Body of pancreas (tissue), 4 donors: ENCODE data around the gene GPM6B. TPM values are rescaled to one million over a fixed set of nuclear protein-coding genes. Genes with fewer than 3 reads are reported as not detected.
"Not testable (repeated sequence)": the region's sequence is repeated elsewhere in the genome, so short reads cannot be mapped to it uniquely, and the experiment has no call there.

Experiments
- ATAC-seq: fragments of 150-250 bp; one replicate; pipeline ENCODE4 v1.9.1; 2016
- DNase-seq, 4 donors: peaks; one replicate each; pipeline ENCODE4 v3.0.0-alpha.2; 2019
- H3K27ac ChIP-seq, 4 donors: fragments of 200-600 bp; sonication (generic); 1 replicate in 3 of 4; 2 replicates in 1 of 4; pipeline versions ENCODE4 v1.5.1 to v1.6.1; 2016 to 2019; ENCODE audit warnings: mild to moderate bottlenecking in 1 of 4, mixed read lengths in 1 of 4, moderate library complexity in 1 of 4
- H3K27me3 ChIP-seq, 2 donors: fragments of 200-600 bp; sonication (generic); one replicate each; pipeline ENCODE4 v1.6.0; 2016; ENCODE audit warnings: mild to moderate bottlenecking in 1 of 2
- H3K36me3 ChIP-seq, 2 donors: fragments of 200-600 bp; sonication (generic); replicated peaks in 1 of 2; 2 replicates each; pipeline ENCODE4 v1.5.1; 2016; ENCODE audit warnings: low read depth in 2 of 2; ENCODE audit not compliant: insufficient read depth in 1 of 2
- H3K4me1 ChIP-seq: fragments of 200-600 bp; sonication (generic); one replicate; pipeline ENCODE4 v1.6.0; 2016
- H3K4me3 ChIP-seq, 2 donors: fragments of 200-600 bp; sonication (generic); 1 replicate in 1 of 2; 2 replicates in 1 of 2; pipeline ENCODE4 v1.5.1; 2016 to 2019
- H3K9me3 ChIP-seq, 3 donors: fragments of 200-600 bp; sonication (generic); 1 replicate in 2 of 3; 2 replicates in 1 of 3; pipeline ENCODE4 v1.5.1; 2016
- POLR2A ChIP-seq, 3 donors: fragments of 450-650 bp; IDR thresholded peaks; one replicate each; pipeline ENCODE4 v1.6.1; 2016; ENCODE audit warnings: antibody characterized with exemption in 3 of 3, mild to moderate bottlenecking in 2 of 3
- WGBS, 2 donors: methylation state at CpG; one replicate each; pipeline ENCODE4 v1.1.5; 2017; 5-methylcytosine and 5-hydroxymethylcytosine counted together
- intact Hi-C: fragments of 100-400 bp; cut with DNase I; formaldehyde crosslinking; loops from one replicate; pipeline ENCODE4 v1.15.1; 2023
- total RNA-seq, 2 donors: library from RNA; depleted of rRNA; stranded (reverse); fragments of >200 nt; gene quantifications; one replicate each; pipeline ENCODE4 v1.1.0, GENCODE V29; 2016
- TF ChIP-seq, protein P1 (sequence below), 7 experiments: fragments of 450-650 bp in 4 of 7; fragments of 200-600 bp in 3 of 7; sonication (generic) in 3 of 7; IDR thresholded peaks; one replicate each; pipeline ENCODE4 v1.5.1; 2016 to 2019; ENCODE audit warnings: antibody characterized with exemption in 7 of 7

The GPM6B gene
- total RNA-seq, 2 donors from 2014 or later: under 0.01 to 2.3 TPM

DNA sequence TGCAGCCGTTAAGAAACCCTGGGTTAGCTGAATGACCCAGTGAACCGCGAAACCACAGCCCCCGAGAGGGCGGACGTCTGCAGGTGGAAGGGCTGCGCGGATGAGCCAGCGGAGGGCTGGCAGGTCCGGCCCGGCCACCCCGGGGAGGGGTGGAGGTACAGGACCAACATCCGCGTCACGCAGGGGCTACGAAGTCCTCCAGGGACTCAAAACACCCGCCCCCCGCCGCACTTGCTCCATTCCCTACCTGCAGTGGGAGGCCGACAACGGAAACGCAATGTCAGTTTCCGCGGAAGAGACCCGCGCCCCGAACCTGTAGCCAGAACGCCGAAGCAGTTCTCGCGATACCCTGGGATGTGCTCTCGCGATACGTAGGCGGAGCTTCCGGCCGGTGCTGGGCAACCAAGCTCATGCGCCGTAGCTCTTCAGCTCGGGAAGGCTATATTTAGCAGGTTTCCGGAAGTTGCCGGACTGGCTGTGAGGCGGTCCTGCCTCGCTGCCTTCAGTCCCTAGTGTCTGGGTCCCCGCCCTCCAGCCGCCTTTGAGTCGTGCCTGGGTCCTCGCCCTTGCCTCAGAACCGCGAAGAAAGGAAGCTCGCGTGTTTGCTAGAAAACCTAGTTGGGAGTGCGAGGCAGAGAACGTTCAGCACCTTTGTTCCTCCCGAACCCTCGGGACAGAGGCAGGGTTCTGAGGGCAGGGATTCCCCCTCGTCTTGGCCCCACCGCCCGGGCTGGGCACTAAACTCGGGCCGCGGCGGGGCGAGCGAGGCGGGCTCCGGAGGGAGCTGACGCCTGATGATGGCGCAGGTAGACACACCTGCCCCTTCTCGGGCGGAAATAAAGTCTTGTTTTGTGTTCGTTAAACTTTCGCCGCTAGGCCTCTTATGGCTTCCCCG lies 82.4 kb downstream of the GPM6B start, which contains the start of the genes OFD1 and TRAPPC2:
OFD1 (plus strand) TSS at position 471 of the 895 bp plus-strand sequence; CDS start at position 795, 324 bp downstream.
TRAPPC2 (minus strand) TSS at position 343 of the 895 bp plus-strand sequence. CDS start 14,657 bp downstream, outside the sequence.
- Histone ChIP-seq H3K36me3 (no peaks in the 10 kb centered on the region), H3K9me3 (no peaks in the 10 kb centered on the region), H3K27ac (peak within 1 kb of the TSS; percentile 89 to 97 (median 92)), H3K4me3 (peak within 1 kb of the TSS; percentile 43 to 92), H3K27me3 (no peaks in the 10 kb centered on the region), H3K4me1 (peaks cover 33% of the 10 kb centered on the region)
- ATAC-seq: peak; percentile 95
- intact Hi-C loops: no loop called here
- 0% methylated on average over 6 to 64 of the region's 75 CpGs for WGBS, 2 donors
- peak; percentile 98 to 99 (median 99) for TF ChIP-seq POLR2A (IDR thresholded peaks at IDR 0.05)
- TF ChIP-seq, protein P1, sequence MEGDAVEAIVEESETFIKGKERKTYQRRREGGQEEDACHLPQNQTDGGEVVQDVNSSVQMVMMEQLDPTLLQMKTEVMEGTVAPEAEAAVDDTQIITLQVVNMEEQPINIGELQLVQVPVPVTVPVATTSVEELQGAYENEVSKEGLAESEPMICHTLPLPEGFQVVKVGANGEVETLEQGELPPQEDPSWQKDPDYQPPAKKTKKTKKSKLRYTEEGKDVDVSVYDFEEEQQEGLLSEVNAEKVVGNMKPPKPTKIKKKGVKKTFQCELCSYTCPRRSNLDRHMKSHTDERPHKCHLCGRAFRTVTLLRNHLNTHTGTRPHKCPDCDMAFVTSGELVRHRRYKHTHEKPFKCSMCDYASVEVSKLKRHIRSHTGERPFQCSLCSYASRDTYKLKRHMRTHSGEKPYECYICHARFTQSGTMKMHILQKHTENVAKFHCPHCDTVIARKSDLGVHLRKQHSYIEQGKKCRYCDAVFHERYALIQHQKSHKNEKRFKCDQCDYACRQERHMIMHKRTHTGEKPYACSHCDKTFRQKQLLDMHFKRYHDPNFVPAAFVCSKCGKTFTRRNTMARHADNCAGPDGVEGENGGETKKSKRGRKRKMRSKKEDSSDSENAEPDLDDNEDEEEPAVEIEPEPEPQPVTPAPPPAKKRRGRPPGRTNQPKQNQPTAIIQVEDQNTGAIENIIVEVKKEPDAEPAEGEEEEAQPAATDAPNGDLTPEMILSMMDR (IDR thresholded peaks at IDR 0.05): peak in 1 of 7 experiments; percentile 9
- DNase-seq: peak; percentile 91 to 98 (median 96)

DNA sequence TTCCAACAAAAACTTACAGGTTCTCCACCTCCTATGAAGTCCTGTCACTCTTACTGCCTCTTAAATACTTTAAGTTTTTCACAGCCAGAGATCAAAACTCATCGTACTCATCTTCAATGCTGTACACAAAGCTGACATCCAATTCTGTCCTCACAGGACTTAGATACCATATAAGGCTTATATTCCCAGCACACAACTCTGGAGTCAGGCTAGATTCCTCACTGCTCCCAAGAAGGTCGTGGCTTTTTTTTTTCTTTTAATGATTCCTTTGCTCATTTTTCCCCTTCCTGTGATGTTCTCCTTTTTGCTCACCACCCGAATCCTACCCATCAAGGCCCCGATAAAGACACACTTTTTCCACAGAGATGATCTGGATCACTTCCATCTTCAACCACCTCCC lies 83.4 kb downstream of the GPM6B start:
- Histone ChIP-seq H3K27ac (peak overlapping the region in 3 of 4 donors; percentile 89 to 97 (median 95)), H3K9me3 (no peaks in the 10 kb centered on the region), H3K4me1 (peaks cover 33% of the 10 kb centered on the region), H3K36me3 (no peaks in the 10 kb centered on the region), H3K4me3 (peak overlapping the region in 1 of 2 donors; percentile 43), H3K27me3 (no peaks in the 10 kb centered on the region)
- TF ChIP-seq, protein P1 (IDR thresholded peaks at IDR 0.05): no peak
- TF ChIP-seq POLR2A (IDR thresholded peaks at IDR 0.05): no peak
- WGBS, 2 donors: 16 to 20% methylated on average over 4 of the region's 4 CpGs
- intact Hi-C loops: no loop called here
- DNase-seq (no peak), ATAC-seq (no peak)

DNA sequence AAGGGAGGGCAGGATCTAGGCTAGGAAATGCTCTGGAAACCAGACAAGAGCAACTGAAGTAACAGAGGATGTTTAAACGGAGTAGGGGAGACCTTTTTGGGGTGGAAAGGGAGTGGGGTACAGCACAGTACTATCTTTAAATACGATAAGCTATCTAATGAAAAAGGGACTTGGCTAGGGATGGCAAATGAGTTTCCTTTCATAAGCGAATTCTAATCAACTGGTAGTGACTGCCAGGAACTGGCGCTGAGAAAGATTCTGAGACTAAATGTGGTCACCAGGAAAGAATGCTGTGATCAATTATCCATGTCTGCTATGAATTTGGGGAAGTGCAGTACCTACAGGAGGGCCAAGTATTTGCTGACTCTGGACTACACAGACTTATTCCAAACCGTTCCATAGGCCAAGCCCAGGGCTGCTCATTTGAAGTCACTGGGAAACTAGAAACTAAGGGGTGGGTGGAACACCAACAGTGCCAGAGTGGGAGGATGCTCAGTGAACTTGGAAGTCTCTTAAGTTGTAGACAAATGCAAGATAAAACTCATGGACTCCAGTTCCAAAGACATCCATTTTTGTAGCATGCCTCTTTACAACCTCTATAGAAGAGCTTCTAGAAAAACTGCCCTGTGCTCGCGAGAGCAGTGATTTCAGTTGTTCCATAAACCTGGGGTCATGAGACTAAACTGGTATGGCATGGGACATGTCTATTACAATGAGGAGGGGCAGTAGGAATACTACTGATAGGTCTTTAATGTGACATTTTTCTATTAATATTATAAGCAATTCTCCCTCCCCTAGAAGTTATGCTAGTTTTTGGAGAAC lies 84.4 kb downstream of the GPM6B start:
- Histone ChIP-seq H3K36me3 (no peaks in the 10 kb centered on the region), H3K4me1 (peaks cover 33% of the 10 kb centered on the region), H3K4me3 (no peak overlapping the region), H3K27ac (peak overlapping the region; percentile 3 to 97 (median 84)), H3K27me3 (no peaks in the 10 kb centered on the region), H3K9me3 (no peaks in the 10 kb centered on the region)
- ATAC-seq (peak; percentile 23), DNase-seq (peak in 2 of 4 donors; percentile 21 to 23)
- 21 to 45% methylated on average over 7 of the region's 7 CpGs for WGBS, 2 donors
- TF ChIP-seq, protein P1 (IDR thresholded peaks at IDR 0.05): no peak
- peak in 2 of 3 donors; percentile 13 to 30 for TF ChIP-seq POLR2A (IDR thresholded peaks at IDR 0.05)
- intact Hi-C loops: no loop called here

DNA sequence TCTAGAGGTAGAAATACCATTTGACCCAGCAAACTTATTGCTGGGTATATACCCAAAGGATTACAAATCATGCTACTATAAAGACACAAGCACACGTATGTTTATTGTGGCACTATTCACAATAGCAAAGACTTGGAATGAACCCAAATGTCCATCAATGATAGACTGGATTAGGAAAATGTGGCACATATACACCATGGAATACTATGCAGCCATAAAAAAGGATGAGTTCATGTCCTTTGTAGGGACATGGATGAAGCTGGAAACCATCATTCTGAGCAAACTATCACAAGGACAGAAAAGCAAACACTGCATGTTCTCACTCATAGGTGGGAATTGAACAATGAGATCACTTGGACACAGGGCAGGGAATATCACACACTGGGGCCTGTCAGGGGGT lies 86.4 kb downstream of the GPM6B start:
- 93 to 100% methylated on average over 1 of the region's 1 CpG for WGBS, 2 donors
- H3K4me1 ChIP-seq: peaks cover 25% of the 10 kb centered on the region
- H3K9me3 ChIP-seq, H3K4me3 ChIP-seq, H3K36me3 ChIP-seq, intact Hi-C loops, DNase-seq, ATAC-seq, H3K27me3 ChIP-seq: not testable (repeated sequence)
- H3K27ac ChIP-seq: peak overlapping the region in 3 of 4 donors; percentile 72 to 97 (median 95)

DNA sequence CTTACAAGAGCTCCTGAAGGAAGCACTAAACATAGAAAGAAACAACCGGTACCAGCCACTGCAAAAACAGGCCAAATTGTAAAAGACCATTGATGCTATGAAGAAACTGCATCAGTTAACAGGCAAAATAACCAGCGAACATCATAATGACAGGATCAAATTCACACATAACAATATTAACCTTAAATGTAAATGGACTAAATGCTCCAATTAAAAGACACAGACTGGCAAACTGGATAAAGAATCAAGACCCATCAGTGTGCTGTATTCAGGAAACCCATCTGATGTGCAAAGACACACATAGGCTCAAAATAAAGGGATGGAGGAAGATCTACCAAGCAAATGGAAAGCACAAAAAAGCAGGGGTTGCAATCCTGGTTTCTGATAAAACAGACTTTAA lies 90.3 kb downstream of the GPM6B start:
- peaks cover 17% of the 10 kb centered on the region for H3K4me1 ChIP-seq
- DNase-seq, H3K4me3 ChIP-seq, intact Hi-C loops, H3K9me3 ChIP-seq, H3K36me3 ChIP-seq, H3K27ac ChIP-seq, ATAC-seq, H3K27me3 ChIP-seq: not testable (repeated sequence)
- WGBS, 2 donors: 90 to 91% methylated on average over 2 of the region's 2 CpGs

DNA sequence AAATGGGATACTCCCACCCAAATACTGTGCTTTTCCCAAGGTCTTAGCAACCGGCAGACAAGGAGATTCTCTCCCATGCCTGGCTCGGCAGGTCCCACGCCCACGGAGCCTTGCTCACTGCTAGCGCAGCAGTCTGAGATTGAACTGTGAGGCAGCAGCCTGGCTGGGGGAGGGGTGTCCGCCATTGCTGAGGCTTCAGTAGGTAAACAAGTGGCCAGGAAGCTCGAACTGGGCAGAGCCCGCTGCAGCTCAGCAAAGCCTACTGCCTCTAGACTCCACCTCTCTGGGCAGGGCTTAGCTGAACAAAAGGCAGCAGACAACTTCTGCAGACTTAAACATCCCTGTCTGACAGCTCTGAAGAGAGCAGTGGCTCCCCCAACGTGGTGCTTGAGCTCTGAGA lies 92.0 kb downstream of the GPM6B start:
- H3K27me3 ChIP-seq, intact Hi-C loops, H3K9me3 ChIP-seq, H3K27ac ChIP-seq, H3K36me3 ChIP-seq, H3K4me3 ChIP-seq, ATAC-seq: not testable (repeated sequence)
- peak in 2 of 4 donors; percentile 8 to 31 for DNase-seq
- peaks cover 19% of the 10 kb centered on the region for H3K4me1 ChIP-seq
- 73% methylated on average over 8 of the region's 9 CpGs; no CpG with 5 or more reads in 1 of the 2 donors for WGBS, 2 donors
